ENCODE measurements around the gene DHX8. TPM values are rescaled to one million over a fixed set of nuclear protein-coding genes. Genes with fewer than 3 reads are reported as not detected.
"Not testable (repeated sequence)": the region's sequence is repeated elsewhere in the genome, so short reads cannot be mapped to it uniquely, and the experiment has no call there.

Gene DHX8
- total RNA-seq, 1 experiment from 2014 or later, result 53.5 TPM

DNA sequence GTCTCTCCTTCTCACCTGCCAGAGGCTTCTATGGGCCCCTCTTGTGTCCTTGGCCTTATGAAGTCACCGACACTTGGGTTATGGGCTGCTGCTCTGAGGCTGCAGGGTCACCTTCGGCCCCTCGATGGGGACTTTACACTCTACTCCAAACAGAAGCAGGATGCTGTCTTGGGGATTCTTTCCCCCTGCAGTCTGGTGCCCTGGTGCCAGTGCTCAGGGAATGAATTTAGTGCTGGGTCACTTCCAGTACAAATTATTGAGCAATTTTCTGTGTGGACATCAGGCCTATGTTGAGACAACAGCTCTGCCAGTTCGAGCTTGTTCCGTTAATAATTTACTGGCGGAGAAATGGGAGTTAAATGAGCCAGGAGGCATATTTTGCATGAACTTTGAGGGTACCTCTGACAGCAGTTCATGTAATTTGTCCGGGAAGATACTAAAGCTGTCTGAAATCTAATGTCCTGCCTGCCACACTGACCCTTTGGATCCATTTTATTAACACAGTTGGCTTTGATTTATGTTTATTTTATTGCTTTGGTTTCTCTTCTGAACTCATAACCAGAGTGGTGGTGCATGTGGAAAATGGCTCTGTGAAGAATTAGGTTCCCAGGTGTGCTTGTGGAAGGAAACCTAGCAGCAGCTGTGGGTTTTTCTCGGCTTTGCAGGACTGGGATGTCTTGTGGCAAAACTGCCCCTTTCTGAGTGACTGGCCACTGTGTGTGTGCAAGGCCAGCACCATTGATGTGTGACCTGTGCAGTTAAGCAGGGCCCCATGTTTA is 34.1 kb upstream of the DHX8 start:
- Histone ChIP-seq H3K9me2 (ENCODE audit: insufficient read depth) (no peaks in the 10 kb centered on the region), H3K27me3 (ENCODE audit: insufficient read depth, low read length) (no peaks in the 10 kb centered on the region), H4K20me1 (ENCODE audit: insufficient read depth) (no peaks in the 10 kb centered on the region), H3K4me3 (replicated peaks in 1 of 2; ENCODE audit: low read depth in 1 of 2, low read length in 2 of 2) (no peak overlapping the region), H3K36me3 (ENCODE audit: control insufficient read depth in 1 of 2, insufficient read depth in 2 of 2, low read length in 2 of 2) (no peaks in the 10 kb centered on the region), H2AFZ (ENCODE audit: low read depth, low read length, poor library complexity, severe bottlenecking) (no peak overlapping the region), H3K4me2 (ENCODE audit: low read length) (no peak overlapping the region), H3K9me3 (ENCODE audit: control insufficient read depth in 1 of 2, insufficient read depth in 1 of 2, low read depth in 1 of 2, low read length in 2 of 2) (no peaks in the 10 kb centered on the region), H3K9ac (ENCODE audit: low read length) (no peak overlapping the region), H3K79me2 (ENCODE audit: insufficient read depth, low read length) (no peaks in the 10 kb centered on the region), H3K27ac (ENCODE audit: low read depth, low read length) (no peak overlapping the region), H3K4me1 (ENCODE audit: control insufficient read depth in 1 of 2, insufficient read depth in 2 of 2, low read length in 2 of 2) (no peaks in the 10 kb centered on the region; a peak in 1 of 4 replicates)
- BruUV-seq (replicated peaks), result no TSS peak
- no peak for ATAC-seq
- ChIA-PET POLR2A (no interaction called here), RAD21 (ENCODE audit: low non-redundant PET in 1 of 2, low total read pairs in 2 of 2, uncharacterized antibody in 2 of 2, unreplicated experiment in 2 of 2) (no interaction called here), CTCF (no interaction called here)
- no peak for DNase-seq (ENCODE audit: low read depth, low spot score)
- TF ChIP-seq YY1 (IDR thresholded peaks at IDR 0.05; ENCODE audit: extremely low read depth, insufficient replicate concordance, low read depth, low read length), result no peak
- TF ChIP-seq FOSL1 (IDR thresholded peaks at IDR 0.05; ENCODE audit: low read depth), result no peak
- no peak for TF ChIP-seq ATF3 (IDR thresholded peaks at IDR 0.05)
- TF ChIP-seq ZNF274 (IDR thresholded peaks at IDR 0.05; ENCODE audit: low read depth, low read length), result no peak
- TF ChIP-seq, protein P1, sequence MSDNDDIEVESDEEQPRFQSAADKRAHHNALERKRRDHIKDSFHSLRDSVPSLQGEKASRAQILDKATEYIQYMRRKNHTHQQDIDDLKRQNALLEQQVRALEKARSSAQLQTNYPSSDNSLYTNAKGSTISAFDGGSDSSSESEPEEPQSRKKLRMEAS (IDR thresholded peaks at IDR 0.05), result no peak
- TF ChIP-seq, protein P2, sequence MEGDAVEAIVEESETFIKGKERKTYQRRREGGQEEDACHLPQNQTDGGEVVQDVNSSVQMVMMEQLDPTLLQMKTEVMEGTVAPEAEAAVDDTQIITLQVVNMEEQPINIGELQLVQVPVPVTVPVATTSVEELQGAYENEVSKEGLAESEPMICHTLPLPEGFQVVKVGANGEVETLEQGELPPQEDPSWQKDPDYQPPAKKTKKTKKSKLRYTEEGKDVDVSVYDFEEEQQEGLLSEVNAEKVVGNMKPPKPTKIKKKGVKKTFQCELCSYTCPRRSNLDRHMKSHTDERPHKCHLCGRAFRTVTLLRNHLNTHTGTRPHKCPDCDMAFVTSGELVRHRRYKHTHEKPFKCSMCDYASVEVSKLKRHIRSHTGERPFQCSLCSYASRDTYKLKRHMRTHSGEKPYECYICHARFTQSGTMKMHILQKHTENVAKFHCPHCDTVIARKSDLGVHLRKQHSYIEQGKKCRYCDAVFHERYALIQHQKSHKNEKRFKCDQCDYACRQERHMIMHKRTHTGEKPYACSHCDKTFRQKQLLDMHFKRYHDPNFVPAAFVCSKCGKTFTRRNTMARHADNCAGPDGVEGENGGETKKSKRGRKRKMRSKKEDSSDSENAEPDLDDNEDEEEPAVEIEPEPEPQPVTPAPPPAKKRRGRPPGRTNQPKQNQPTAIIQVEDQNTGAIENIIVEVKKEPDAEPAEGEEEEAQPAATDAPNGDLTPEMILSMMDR (IDR thresholded peaks at IDR 0.05 in 2 of 3, conservative IDR thresholded peaks at IDR 0.05 in 1 of 3; ENCODE audit: borderline replicate concordance in 1 of 3, insufficient read depth in 1 of 3, low read depth in 2 of 3, low read length in 2 of 3), result no peak
- no peak for TF ChIP-seq SRF (IDR thresholded peaks at IDR 0.05; ENCODE audit: low read depth)
- TF ChIP-seq RAD21 (IDR thresholded peaks at IDR 0.05; ENCODE audit: low read depth), result no peak
- intact Hi-C loops (cut with micrococcal nuclease), result no loop called here

- DNase-seq (ENCODE audit: low read depth, low spot score); H3K27ac ChIP-seq (ENCODE audit: low read depth, low read length); H3K27me3 ChIP-seq (ENCODE audit: insufficient read depth, low read length); H4K20me1 ChIP-seq (ENCODE audit: insufficient read depth); POLR2A ChIA-PET; H2AFZ ChIP-seq (ENCODE audit: low read depth, low read length, poor library complexity, severe bottlenecking); H3K79me2 ChIP-seq (ENCODE audit: insufficient read depth, low read length); H3K4me3 ChIP-seq (replicated peaks in 1 of 2; ENCODE audit: low read depth in 1 of 2, low read length in 2 of 2); BruUV-seq (replicated peaks); H3K4me2 ChIP-seq (ENCODE audit: low read length); ATAC-seq; H3K4me1 ChIP-seq (ENCODE audit: control insufficient read depth in 1 of 2, insufficient read depth in 2 of 2, low read length in 2 of 2); CTCF ChIA-PET; H3K36me3 ChIP-seq (ENCODE audit: control insufficient read depth in 1 of 2, insufficient read depth in 2 of 2, low read length in 2 of 2); intact Hi-C loops (cut with micrococcal nuclease); RAD21 ChIA-PET (ENCODE audit: low non-redundant PET in 1 of 2, low total read pairs in 2 of 2, uncharacterized antibody in 2 of 2, unreplicated experiment in 2 of 2); H3K9ac ChIP-seq (ENCODE audit: low read length); H3K9me2 ChIP-seq (ENCODE audit: insufficient read depth); H3K9me3 ChIP-seq (ENCODE audit: control insufficient read depth in 1 of 2, insufficient read depth in 1 of 2, low read depth in 1 of 2, low read length in 2 of 2): not testable (repeated sequence)
Measured at GRCh38 chr17:43450791-43451190, 33.0 kb upstream of the DHX8 start.

DNA sequence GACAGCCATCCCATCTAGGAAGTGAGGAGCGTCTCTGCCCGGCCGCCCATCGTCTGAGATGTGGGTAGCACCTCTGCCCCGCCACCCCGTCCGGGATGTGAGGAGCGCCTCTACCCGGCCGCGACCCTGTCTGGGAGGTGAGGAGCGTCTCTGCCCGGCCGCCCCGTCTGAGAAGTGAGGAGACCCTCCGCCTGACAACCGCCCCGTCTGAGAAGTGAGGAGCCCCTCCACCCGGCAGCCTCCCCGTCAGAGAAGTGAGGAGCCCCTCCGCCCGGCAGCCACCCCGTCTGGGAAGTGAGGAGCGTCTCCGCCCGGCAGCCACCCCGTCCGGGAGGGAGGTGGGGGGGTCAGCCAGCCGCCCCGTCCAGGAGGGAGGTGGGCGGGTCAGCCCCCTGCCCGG is 32.0 kb upstream of the DHX8 start:
- H3K9ac ChIP-seq (ENCODE audit: low read length); intact Hi-C loops (cut with micrococcal nuclease): not testable (repeated sequence)

More for the DNA sequence above, 32.0 kb upstream of the DHX8 start:
- RAD21 ChIA-PET (ENCODE audit: low non-redundant PET in 1 of 2, low total read pairs in 2 of 2, uncharacterized antibody in 2 of 2, unreplicated experiment in 2 of 2); H3K27ac ChIP-seq (ENCODE audit: low read depth, low read length); H3K9me3 ChIP-seq (ENCODE audit: control insufficient read depth in 1 of 2, insufficient read depth in 1 of 2, low read depth in 1 of 2, low read length in 2 of 2); POLR2A ChIA-PET; BruUV-seq (replicated peaks); CTCF ChIA-PET; H3K27me3 ChIP-seq (ENCODE audit: insufficient read depth, low read length); H3K36me3 ChIP-seq (ENCODE audit: control insufficient read depth in 1 of 2, insufficient read depth in 2 of 2, low read length in 2 of 2); H3K4me1 ChIP-seq (ENCODE audit: control insufficient read depth in 1 of 2, insufficient read depth in 2 of 2, low read length in 2 of 2); DNase-seq (ENCODE audit: low read depth, low spot score); H3K4me3 ChIP-seq (replicated peaks in 1 of 2; ENCODE audit: low read depth in 1 of 2, low read length in 2 of 2); H3K9me2 ChIP-seq (ENCODE audit: insufficient read depth); H2AFZ ChIP-seq (ENCODE audit: low read depth, low read length, poor library complexity, severe bottlenecking); H3K4me2 ChIP-seq (ENCODE audit: low read length); H4K20me1 ChIP-seq (ENCODE audit: insufficient read depth); H3K79me2 ChIP-seq (ENCODE audit: insufficient read depth, low read length); ATAC-seq: not testable (repeated sequence)

All from HCT116 (cell line).